Measurements from ENCODE around the gene SYAP1.

- TF ChIP-seq CTCF (IDR thresholded peaks at IDR 0.05; ENCODE audit: insufficient read depth, low read length, poor library complexity, severe bottlenecking) (no peak), EZH2phosphoT487 (conservative IDR thresholded peaks at IDR 0.05; ENCODE audit: low read length) (no peak)
These were observed 69.1 kb downstream of the SYAP1 start for GRCh38 chrX:16788477-16788876.

All from SU-DHL-6 (cell line).